Astrocyte (in vitro differentiated cells and primary cell): ENCODE results near the gene CIB4. TPM values are rescaled to one million over a fixed set of nuclear protein-coding genes. Genes with fewer than 3 reads are reported as not detected.

ENCODE experiments used
- DNase-seq: peaks from one replicate; pipeline ENCODE4 v3.0.0-alpha.2; 2010; ENCODE audit warnings: low read depth
- FAIRE-seq: peaks from 2 replicates; lab custom pipeline; 2011; peaks lifted over from hg19 to GRCh38; lab: Jason Lieb, UNC
- H2AFZ ChIP-seq: 2 replicates; pipeline ENCODE4 v1.6.0; 2012; ENCODE audit warnings: low read depth, low read length, inconsistent platforms
- H3K27ac ChIP-seq: 2 replicates; pipeline ENCODE4 v1.5.1; 2011; ENCODE audit warnings: low read depth, low read length, inconsistent platforms
- H3K27me3 ChIP-seq: 2 replicates; pipeline ENCODE4 v1.6.0; 2011; ENCODE audit warnings: low read length, inconsistent platforms; ENCODE audit not compliant: insufficient read depth
- H3K36me3 ChIP-seq: 2 replicates; pipeline ENCODE4 v1.5.1; 2011; ENCODE audit warnings: low read length, inconsistent platforms; ENCODE audit not compliant: insufficient read depth
- H3K4me1 ChIP-seq: 2 replicates; pipeline ENCODE4 v1.5.1; 2011; ENCODE audit warnings: low read length, inconsistent platforms; ENCODE audit not compliant: insufficient read depth
- H3K4me2 ChIP-seq: 2 replicates; pipeline ENCODE4 v1.6.0; 2012; ENCODE audit warnings: low read length, inconsistent platforms
- H3K4me3 ChIP-seq: 2 replicates; pipeline ENCODE4 v1.5.1; 2011; ENCODE audit warnings: low read depth, mild to moderate bottlenecking, low read length, inconsistent platforms; ENCODE audit not compliant: insufficient read depth
- H3K79me2 ChIP-seq: 2 replicates; pipeline ENCODE4 v1.6.0; 2012; ENCODE audit warnings: mild to moderate bottlenecking, low read length, inconsistent platforms; ENCODE audit not compliant: insufficient read depth
- H3K9ac ChIP-seq: 2 replicates; pipeline ENCODE4 v1.6.0; 2012; ENCODE audit warnings: mild to moderate bottlenecking, low read length, inconsistent platforms
- H3K9me3 ChIP-seq: 2 replicates; pipeline ENCODE4 v1.5.1; 2012; ENCODE audit warnings: low read depth, mild to moderate bottlenecking, low read length, inconsistent platforms; ENCODE audit not compliant: insufficient read depth
- H4K20me1 ChIP-seq: 2 replicates; pipeline ENCODE4 v1.6.0; 2012; ENCODE audit warnings: low read length, inconsistent platforms; ENCODE audit not compliant: insufficient read depth
- H3K27ac Mint-ChIP-seq: one replicate; pipeline ENCODE4 v1.8.0; 2021; ENCODE audit warnings: mild to moderate bottlenecking, mixed read lengths; ENCODE audit not compliant: unreplicated experiment
- H3K27me3 Mint-ChIP-seq: one replicate; pipeline ENCODE4 v1.8.0; 2021; ENCODE audit warnings: low read depth, mixed read lengths; ENCODE audit not compliant: unreplicated experiment
- H3K36me3 Mint-ChIP-seq: one replicate; pipeline ENCODE4 v1.8.0; 2021; ENCODE audit warnings: low read depth, mixed read lengths; ENCODE audit not compliant: unreplicated experiment
- H3K4me1 Mint-ChIP-seq: one replicate; pipeline ENCODE4 v1.8.0; 2021; ENCODE audit warnings: low read depth, mixed read lengths; ENCODE audit not compliant: unreplicated experiment
- H3K4me3 Mint-ChIP-seq: one replicate; pipeline ENCODE4 v1.8.0; 2021; ENCODE audit warnings: mild to moderate bottlenecking, moderate library complexity, mixed read lengths; ENCODE audit not compliant: unreplicated experiment
- H3K9me3 Mint-ChIP-seq: one replicate; pipeline ENCODE4 v1.8.0; 2021; ENCODE audit warnings: mild to moderate bottlenecking, mixed read lengths; ENCODE audit not compliant: unreplicated experiment
- EZH2 ChIP-seq: IDR thresholded peaks from 2 replicates; pipeline ENCODE4 v1.6.1; 2012; ENCODE audit warnings: mild to moderate bottlenecking, low read length, inconsistent platforms; ENCODE audit not compliant: insufficient read depth
- total RNA-seq: library from RNA; stranded (reverse); gene quantifications from 2 replicates; pipeline ENCODE4 v1.2.1, GENCODE V29; 2021
- TF ChIP-seq, protein P1 (sequence below): IDR thresholded peaks from 2 replicates; pipeline ENCODE4 v1.5.1; 2011; ENCODE audit warnings: low read depth, mild to moderate bottlenecking, inconsistent platforms, low read length, moderate library complexity; ENCODE audit not compliant: insufficient read depth

The CIB4 gene
- total RNA-seq, 1 donor from 2014 or later = not detected

DNA sequence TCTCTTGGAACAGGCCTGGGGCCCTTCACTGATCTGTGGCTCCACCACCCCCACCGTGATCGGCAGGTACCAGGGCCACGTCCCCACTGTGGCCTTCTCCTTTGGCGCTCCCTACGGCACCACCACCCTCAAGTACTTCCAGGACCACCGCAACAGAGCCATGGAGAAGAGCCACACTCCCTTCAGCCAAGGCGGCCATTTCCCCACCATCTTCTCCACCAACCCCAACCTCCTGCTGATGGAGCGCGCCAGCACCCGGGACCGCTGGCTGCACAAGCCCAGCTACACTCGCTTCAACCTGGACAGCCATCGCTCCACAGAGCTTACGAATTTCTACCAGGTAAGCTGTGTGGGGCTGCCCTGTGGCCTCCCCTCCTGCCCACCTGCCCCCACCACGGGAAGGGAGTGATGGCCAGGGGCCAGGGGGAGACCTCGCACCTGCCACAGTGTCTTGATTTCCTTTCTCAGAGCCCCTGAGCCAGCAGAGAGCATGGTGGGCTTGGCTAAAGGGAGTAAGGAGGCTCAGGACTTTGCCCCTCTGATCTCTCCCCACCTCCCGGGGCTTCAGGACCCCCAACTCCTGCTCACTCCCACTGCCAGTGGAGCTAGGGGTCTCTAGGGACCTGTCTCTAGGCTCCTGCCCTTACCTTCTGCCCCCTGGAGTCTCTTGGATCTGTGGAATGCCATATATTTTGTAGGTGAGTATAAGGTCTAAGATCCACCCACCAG lies 65.2 kb downstream of the CIB4 start:
- FAIRE-seq (no peak), DNase-seq (no peak)
- H3K9me3 Mint-ChIP-seq = peaks cover 6% of the 10 kb centered on the region
- no peak overlapping the region for H3K4me3 Mint-ChIP-seq
- Histone ChIP-seq H3K27me3 (peaks cover 36% of the 10 kb centered on the region), H3K79me2 (no peaks in the 10 kb centered on the region), H3K4me2 (no peak overlapping the region), H3K4me1 (no peaks in the 10 kb centered on the region), H3K4me3 (no peak overlapping the region), H3K9ac (no peak overlapping the region), H4K20me1 (no peaks in the 10 kb centered on the region), H3K36me3 (no peaks in the 10 kb centered on the region), H2AFZ (no peak overlapping the region), H3K27ac (no peak overlapping the region), H3K9me3 (no peaks in the 10 kb centered on the region)
- H3K27me3 Mint-ChIP-seq = peaks cover 75% of the 10 kb centered on the region
- TF ChIP-seq, protein P1, sequence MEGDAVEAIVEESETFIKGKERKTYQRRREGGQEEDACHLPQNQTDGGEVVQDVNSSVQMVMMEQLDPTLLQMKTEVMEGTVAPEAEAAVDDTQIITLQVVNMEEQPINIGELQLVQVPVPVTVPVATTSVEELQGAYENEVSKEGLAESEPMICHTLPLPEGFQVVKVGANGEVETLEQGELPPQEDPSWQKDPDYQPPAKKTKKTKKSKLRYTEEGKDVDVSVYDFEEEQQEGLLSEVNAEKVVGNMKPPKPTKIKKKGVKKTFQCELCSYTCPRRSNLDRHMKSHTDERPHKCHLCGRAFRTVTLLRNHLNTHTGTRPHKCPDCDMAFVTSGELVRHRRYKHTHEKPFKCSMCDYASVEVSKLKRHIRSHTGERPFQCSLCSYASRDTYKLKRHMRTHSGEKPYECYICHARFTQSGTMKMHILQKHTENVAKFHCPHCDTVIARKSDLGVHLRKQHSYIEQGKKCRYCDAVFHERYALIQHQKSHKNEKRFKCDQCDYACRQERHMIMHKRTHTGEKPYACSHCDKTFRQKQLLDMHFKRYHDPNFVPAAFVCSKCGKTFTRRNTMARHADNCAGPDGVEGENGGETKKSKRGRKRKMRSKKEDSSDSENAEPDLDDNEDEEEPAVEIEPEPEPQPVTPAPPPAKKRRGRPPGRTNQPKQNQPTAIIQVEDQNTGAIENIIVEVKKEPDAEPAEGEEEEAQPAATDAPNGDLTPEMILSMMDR = no peak
- no peak for TF ChIP-seq EZH2
- no peaks in the 10 kb centered on the region for H3K4me1 Mint-ChIP-seq
- no peaks in the 10 kb centered on the region for H3K36me3 Mint-ChIP-seq
- H3K27ac Mint-ChIP-seq = peak overlapping the region; percentile 53

DNA sequence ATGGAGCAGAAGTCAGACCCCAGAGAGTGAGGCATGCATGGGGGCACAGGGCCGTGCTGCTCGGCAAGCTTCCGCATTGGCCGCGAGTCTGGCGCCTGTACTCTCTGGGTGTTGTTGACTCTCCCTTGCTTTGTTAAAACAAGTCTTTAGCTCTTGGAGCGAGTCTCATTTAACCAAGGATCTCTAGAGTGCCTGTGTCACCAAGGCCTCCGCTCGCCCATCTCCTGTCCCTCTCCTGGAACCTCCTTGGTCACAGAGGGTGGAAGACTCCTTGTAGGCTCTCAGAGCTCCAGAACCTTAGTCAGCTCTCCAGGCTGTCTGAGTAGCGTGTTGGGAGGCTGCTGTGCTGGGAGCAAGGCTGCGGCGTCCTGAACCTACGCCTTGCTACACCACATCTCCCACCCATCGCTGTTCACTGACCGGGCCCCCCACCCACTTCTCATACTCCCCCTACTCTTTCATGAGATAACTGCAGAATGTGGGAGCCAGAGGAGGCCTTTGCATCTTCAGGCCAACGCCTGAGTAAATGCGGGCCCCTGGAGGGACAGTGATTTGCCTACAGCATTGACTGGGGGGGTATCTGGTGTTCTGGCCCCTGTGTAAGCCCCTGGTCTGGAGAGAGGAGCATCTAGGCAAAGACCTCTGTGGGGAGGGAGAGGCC lies 66.1 kb downstream of the CIB4 start:
- FAIRE-seq (no peak), DNase-seq (no peak)
- no peak overlapping the region for H3K4me3 Mint-ChIP-seq
- no peak overlapping the region for H3K27ac Mint-ChIP-seq
- TF ChIP-seq, protein P1 = no peak
- TF ChIP-seq EZH2 = no peak
- peaks cover 2% of the 10 kb centered on the region for H3K36me3 Mint-ChIP-seq
- Histone ChIP-seq H3K4me1 (no peaks in the 10 kb centered on the region), H3K4me2 (no peak overlapping the region), H3K79me2 (no peaks in the 10 kb centered on the region), H2AFZ (no peak overlapping the region), H3K9me3 (no peaks in the 10 kb centered on the region), H3K27ac (no peak overlapping the region), H3K9ac (no peak overlapping the region), H3K4me3 (no peak overlapping the region), H3K27me3 (peaks cover 33% of the 10 kb centered on the region), H4K20me1 (no peaks in the 10 kb centered on the region), H3K36me3 (no peaks in the 10 kb centered on the region)
- peaks cover 9% of the 10 kb centered on the region for H3K9me3 Mint-ChIP-seq
- H3K27me3 Mint-ChIP-seq = peaks cover 80% of the 10 kb centered on the region
- H3K4me1 Mint-ChIP-seq = no peaks in the 10 kb centered on the region
